HCT116 (cell line): ENCODE results near the gene SMG6. TPM values are rescaled to one million over a fixed set of nuclear protein-coding genes. Genes with fewer than 3 reads are reported as not detected.

ENCODE experiments used
- ATAC-seq: fragments of 200-7000 bp; cut with Tn5 transposase; 2 replicates; pipeline ENCODE4 v1.9.1; 2020; ENCODE audit warnings: mild to moderate bottlenecking, moderate library complexity
- BruUV-seq: library from RNA; stranded (reverse); fragments of 400-500 nt; replicated peaks from 2 replicates; lab custom pipeline; 2021; lab: Mats Ljungman, UMichigan
- CTCF ChIA-PET: fragments of 300-600 bp; sonication (Branson Sonifier 250); formaldehyde crosslinking; loops from one replicate; lab custom pipeline; 2021; ENCODE audit warnings: antibody characterized with exemption; lab: Charles Lee
- POLR2A ChIA-PET: fragments of 300-600, 350-600 bp; sonication (Branson Sonifier 250); formaldehyde crosslinking; loops from one replicate; lab custom pipeline; 2021; ENCODE audit warnings: antibody characterized with exemption; lab: Charles Lee
- RAD21 ChIA-PET, 2 experiments: fragments of 300-600 bp; sonication (Branson Sonifier 250); formaldehyde crosslinking; loops; one replicate each; lab custom pipeline; 2023; ENCODE audit warnings: low total read pairs in 2 of 2; ENCODE audit not compliant: uncharacterized antibody in 2 of 2, unreplicated experiment in 2 of 2, low non-redundant PET in 1 of 2; lab: Charles Lee
- DNase-seq: peaks from one replicate; pipeline ENCODE4 v3.0.0-alpha.2; 2010; ENCODE audit warnings: low read depth, low spot score
- H2AFZ ChIP-seq: fragments of 200-600 bp; shearing (Covaris generic), sonication (generic); 2 replicates; pipeline ENCODE4 v1.6.1; 2017; ENCODE audit warnings: low read depth, mixed run types, mixed read lengths, antibody characterized with exemption, low read length; ENCODE audit not compliant: poor library complexity, severe bottlenecking
- H3K27ac ChIP-seq: 2 replicates; pipeline ENCODE4 v1.5.1; 2012; ENCODE audit warnings: low read depth, low read length
- H3K27me3 ChIP-seq: fragments of 200-600 bp; sonication (generic); 2 replicates; pipeline ENCODE4 v1.6.1; 2016; ENCODE audit warnings: mixed run types, low read length, mixed read lengths; ENCODE audit not compliant: insufficient read depth
- H3K36me3 ChIP-seq, 2 experiments: fragments of 200-500 bp in 1 of 2; fragments of 200-600 bp in 1 of 2; sonication (Bioruptor generic) in 1 of 2; sonication (generic) in 1 of 2; 2 replicates each; pipeline versions ENCODE4 v1.5.1 to v1.6.1; 2014 to 2016; ENCODE audit warnings: low read length in 2 of 2, inconsistent platforms in 1 of 2, mixed read lengths in 1 of 2, mixed run types in 1 of 2; ENCODE audit not compliant: insufficient read depth in 2 of 2, control insufficient read depth in 1 of 2
- H3K4me1 ChIP-seq, 2 experiments: fragments of 200-600 bp in 1 of 2; sonication (generic) in 1 of 2; 2 replicates each; pipeline versions ENCODE4 v1.5.1 to v1.6.1; 2012 to 2017; ENCODE audit warnings: low read length in 2 of 2, inconsistent platforms in 1 of 2, mild to moderate bottlenecking in 1 of 2, mixed read lengths in 1 of 2, mixed run types in 1 of 2, moderate library complexity in 1 of 2; ENCODE audit not compliant: insufficient read depth in 2 of 2, control insufficient read depth in 1 of 2
- H3K4me2 ChIP-seq: fragments of 200-600 bp; sonication (generic); 2 replicates; pipeline ENCODE4 v1.6.1; 2017; ENCODE audit warnings: mixed run types, low read length, mixed read lengths
- H3K4me3 ChIP-seq, 2 experiments: fragments of 200-600 bp in 1 of 2; sonication (generic) in 1 of 2; replicated peaks in 1 of 2; 2 replicates each; pipeline ENCODE4 v1.5.1; 2011 to 2016; ENCODE audit warnings: low read length in 2 of 2, control low read depth in 1 of 2, low read depth in 1 of 2, mild to moderate bottlenecking in 1 of 2, mixed read lengths in 1 of 2, mixed run types in 1 of 2
- H3K79me2 ChIP-seq: fragments of 200-600 bp; sonication (generic); 2 replicates; pipeline ENCODE4 v1.6.1; 2017; ENCODE audit warnings: mild to moderate bottlenecking, mixed run types, low read length, moderate library complexity, mixed read lengths; ENCODE audit not compliant: insufficient read depth
- H3K9ac ChIP-seq: fragments of 200-600 bp; sonication (generic); 2 replicates; pipeline ENCODE4 v1.6.1; 2016; ENCODE audit warnings: low read length, mixed read lengths
- H3K9me2 ChIP-seq: fragments of 200-600 bp; sonication (generic), shearing (Covaris generic); 2 replicates; pipeline ENCODE4 v1.6.1; 2017; ENCODE audit warnings: mixed run types, mild to moderate bottlenecking, moderate library complexity; ENCODE audit not compliant: insufficient read depth
- H3K9me3 ChIP-seq, 2 experiments: fragments of 200-500 bp in 1 of 2; fragments of 200-600 bp in 1 of 2; sonication (Bioruptor generic) in 1 of 2; sonication (generic) in 1 of 2; 2 replicates each; pipeline ENCODE4 v1.6.1; 2014 to 2017; ENCODE audit warnings: low read length in 2 of 2, mixed read lengths in 2 of 2, inconsistent platforms in 1 of 2, low read depth in 1 of 2, mild to moderate bottlenecking in 1 of 2, mixed run types in 1 of 2, moderate library complexity in 1 of 2; ENCODE audit not compliant: control insufficient read depth in 1 of 2, insufficient read depth in 1 of 2
- H4K20me1 ChIP-seq: fragments of 200-600 bp; sonication (generic), shearing (Covaris generic); 2 replicates; pipeline ENCODE4 v1.6.1; 2017; ENCODE audit warnings: mixed run types, mild to moderate bottlenecking, moderate library complexity; ENCODE audit not compliant: insufficient read depth
- EGR1 ChIP-seq: IDR thresholded peaks from 2 replicates; pipeline ENCODE4 v1.6.1; 2012; ENCODE audit warnings: low read depth
- POLR2AphosphoS5 ChIP-seq: IDR thresholded peaks from 2 replicates; pipeline ENCODE4 v1.6.1; 2011; ENCODE audit warnings: mild to moderate bottlenecking, low read depth, low read length, moderate library complexity
- SIN3A ChIP-seq: IDR thresholded peaks from 2 replicates; pipeline ENCODE4 v1.6.1; 2012; ENCODE audit warnings: low read depth
- TCF7L2 ChIP-seq: IDR thresholded peaks from 2 replicates; pipeline ENCODE4 v1.7.0; 2011; ENCODE audit warnings: borderline replicate concordance, inconsistent platforms; ENCODE audit not compliant: insufficient read depth, insufficient read length; ENCODE audit errors: extremely low read depth
- ZNF274 ChIP-seq: fragments of 200-500 bp; sonication (Bioruptor generic); IDR thresholded peaks from 2 replicates; pipeline ENCODE4 v1.6.1; 2014; ENCODE audit warnings: mild to moderate bottlenecking, low read depth, low read length, inconsistent platforms
- intact Hi-C: fragments of 100-400 bp; cut with micrococcal nuclease; formaldehyde crosslinking; loops from 2 replicates; pipeline ENCODE4 v1.10.0; 2022
- total RNA-seq: library from RNA; stranded (reverse); gene quantifications from one replicate; pipeline ENCODE4 v1.2.1, GENCODE V29; 2021; ENCODE audit not compliant: unreplicated experiment
- TF ChIP-seq, protein P1 (sequence below): IDR thresholded peaks from 2 replicates; pipeline ENCODE4 v1.6.1; 2012

The SMG6 gene
- total RNA-seq, 1 experiment from 2014 or later = 23.1 TPM

DNA sequence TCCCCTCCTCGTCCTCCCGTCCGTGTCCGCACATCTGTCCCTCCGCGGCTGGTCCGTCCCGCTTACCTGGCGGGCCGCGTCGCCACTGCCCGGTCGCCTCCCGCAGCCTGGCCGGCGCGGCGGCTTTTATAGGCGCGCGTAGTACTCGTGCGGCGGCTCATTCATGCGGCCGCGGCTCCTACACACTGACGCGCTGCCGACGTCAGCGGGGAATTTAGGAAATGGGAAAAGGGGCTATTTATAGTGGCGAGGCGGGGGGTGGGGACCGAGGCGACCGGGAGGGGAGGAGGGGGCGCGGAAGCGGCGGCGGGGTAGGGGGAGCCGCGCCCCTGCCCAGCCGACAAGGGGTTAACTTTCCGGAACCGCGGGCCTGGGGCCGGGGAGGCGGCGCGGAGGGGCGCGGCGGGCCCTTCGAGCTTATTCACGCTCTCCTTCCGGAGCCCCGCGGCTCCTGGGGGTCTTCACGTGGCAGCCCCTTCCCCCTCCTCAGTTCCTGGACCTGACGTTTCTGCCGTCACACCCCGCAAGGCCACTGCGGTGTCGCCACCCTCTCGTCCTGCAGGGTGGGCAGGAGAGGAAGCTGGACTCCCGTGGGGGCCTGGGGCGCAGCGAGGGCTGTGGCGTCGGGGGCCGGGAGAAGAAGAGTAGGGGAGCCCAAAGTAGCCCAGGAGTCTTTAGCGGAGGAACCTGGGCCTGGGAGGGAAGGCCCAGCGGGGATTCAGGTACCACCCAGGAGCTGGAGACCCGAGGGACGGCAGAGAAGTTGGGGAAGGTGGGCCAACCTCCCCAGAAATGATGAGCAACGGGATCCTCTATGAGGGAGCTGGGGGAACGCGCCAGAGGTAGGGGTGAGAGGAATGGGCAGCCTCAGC, 252.3 kb downstream of the SMG6 start:
- intact Hi-C loops = no loop called here
- BruUV-seq = no TSS peak
- Histone ChIP-seq H4K20me1 (no peaks in the 10 kb centered on the region), H3K36me3 (no peaks in the 10 kb centered on the region), H3K4me3 (peak overlapping the region in 1 of 2 experiments; percentile 50; a peak in 3 of 4 replicates), H3K27me3 (no peaks in the 10 kb centered on the region), H3K4me1 (peaks cover 10 to 32% of the 10 kb centered on the region in 2 experiments), H3K27ac (no peak overlapping the region), H3K79me2 (no peaks in the 10 kb centered on the region), H3K4me2 (peak overlapping the region; percentile 76), H3K9me3 (no peaks in the 10 kb centered on the region), H3K9me2 (no peaks in the 10 kb centered on the region), H3K9ac (peak overlapping the region; percentile 25; the same call in 1 of the 2 replicates), H2AFZ (no peak overlapping the region)
- DNase-seq (no peak), ATAC-seq (peak; percentile 23; the same call in 1 of the 2 replicates)
- RAD21 ChIA-PET = interaction anchor here in 1 of 2 experiments (0.6 kb wide), 1 partner anchor 188 kb away, joined by 3 read pairs; no protein-coding TSS in a partner anchor
- no peak for TF ChIP-seq POLR2AphosphoS5
- TF ChIP-seq TCF7L2 = peak; percentile 57
- CTCF ChIA-PET = interaction anchor here (1.0 kb wide), 1 partner anchor 194 kb away, joined by 4 read pairs; no protein-coding TSS in a partner anchor
- POLR2A ChIA-PET = interaction anchor here (0.5 kb wide), 1 partner anchor 69 kb away, joined by 3 read pairs; no protein-coding TSS in a partner anchor

DNA sequence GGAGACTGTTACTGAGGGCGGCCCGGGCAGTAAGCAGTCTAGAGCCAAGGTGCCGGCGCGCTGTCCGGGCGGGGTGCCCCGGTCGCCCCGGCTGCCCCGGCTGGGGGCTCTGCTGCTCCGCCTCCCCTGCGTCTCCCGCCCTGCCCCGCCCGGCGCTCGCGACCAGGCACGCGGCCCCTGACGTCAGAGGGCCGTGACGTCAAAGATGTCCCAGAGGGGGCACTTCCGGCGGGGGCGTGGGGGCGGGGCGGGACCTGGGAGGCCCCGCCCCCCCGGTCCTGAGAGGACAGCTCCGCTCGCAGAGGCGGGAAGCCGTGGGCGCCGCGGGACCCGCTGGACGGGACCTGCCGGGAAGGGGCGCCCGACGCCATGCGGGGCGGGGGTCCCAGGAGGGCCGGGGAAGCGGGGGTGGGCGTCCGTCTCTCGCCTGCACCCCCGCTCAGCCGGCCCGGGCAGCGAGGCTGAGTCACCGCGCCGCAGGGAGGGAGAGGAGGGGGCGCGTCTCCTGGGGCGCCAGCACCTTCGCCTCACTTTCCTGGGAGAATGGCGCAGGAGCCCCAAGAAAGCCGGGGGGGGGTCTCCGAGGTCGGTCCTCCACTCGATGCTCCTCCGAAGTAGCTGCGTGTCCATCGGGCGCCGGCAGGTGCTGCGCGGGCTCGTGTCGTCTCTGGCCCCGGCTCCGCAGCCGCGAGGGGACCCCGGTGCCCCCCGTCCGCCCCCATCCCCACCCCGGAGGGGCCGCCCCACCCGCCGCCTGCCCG, 253.1 kb downstream of the SMG6 start:
- BruUV-seq = no TSS peak
- DNase-seq = peak; percentile 51
- Histone ChIP-seq H3K27ac (no peak overlapping the region; the same call in 1 of the 2 replicates), H3K9me3 (no peaks in the 10 kb centered on the region), H3K9ac (peak overlapping the region; percentile 25; the same call in 1 of the 2 replicates), H3K36me3 (no peaks in the 10 kb centered on the region), H4K20me1 (no peaks in the 10 kb centered on the region), H3K27me3 (no peaks in the 10 kb centered on the region), H2AFZ (no peak overlapping the region), H3K4me2 (peak overlapping the region; percentile 76), H3K9me2 (no peaks in the 10 kb centered on the region), H3K4me3 (peak overlapping the region; percentile 33 to 50), H3K79me2 (no peaks in the 10 kb centered on the region), H3K4me1 (peaks cover 10 to 32% of the 10 kb centered on the region in 2 experiments)
- ATAC-seq = peak; percentile 60
- intact Hi-C loops = no loop called here
- no peak for TF ChIP-seq ZNF274
- TF ChIP-seq EGR1 = peak; percentile 74
- TF ChIP-seq SIN3A = peak; percentile 57; the same call in 1 of the 2 replicates
- TF ChIP-seq, protein P1, sequence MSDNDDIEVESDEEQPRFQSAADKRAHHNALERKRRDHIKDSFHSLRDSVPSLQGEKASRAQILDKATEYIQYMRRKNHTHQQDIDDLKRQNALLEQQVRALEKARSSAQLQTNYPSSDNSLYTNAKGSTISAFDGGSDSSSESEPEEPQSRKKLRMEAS = peak; percentile 93
- RAD21 ChIA-PET = interaction anchor here in 1 of 2 experiments (0.5 to 0.7 kb wide), 3 partner anchors 189 to 699 kb away, joined by 3 to 5 read pairs (median 3); no protein-coding TSS in a partner anchor
- POLR2A ChIA-PET = interaction anchor here (0.5 kb wide), 1 partner anchor 68 kb away, joined by 3 read pairs; no protein-coding TSS in a partner anchor
- CTCF ChIA-PET = interaction anchor here (0.7 to 1.0 kb wide), 3 partner anchors 8 to 401 kb away, joined by 4 to 5 read pairs (median 5); partner anchors contain the start of gene RILP
